NCI-H1436 treated with DMSO at 0.1 percent for 48 hours (cell line): ENCODE data around the gene DUSP22.
"Not testable (repeated sequence)": the region's sequence is repeated elsewhere in the genome, so short reads cannot be mapped to it uniquely, and the experiment has no call there.

Experiments used
- DNase-seq: peaks from one replicate; lab custom pipeline; 2025; lab: John Stamatoyannopoulos, UW

DUSP22 gene

GRCh38 chr6:291697-292505, at the start of gene DUSP22:
DUSP22 (plus strand) TSS chr6:292487; CDS start chr6:292540, 53 bp downstream.
- DNase-seq, result no peak

DNA sequence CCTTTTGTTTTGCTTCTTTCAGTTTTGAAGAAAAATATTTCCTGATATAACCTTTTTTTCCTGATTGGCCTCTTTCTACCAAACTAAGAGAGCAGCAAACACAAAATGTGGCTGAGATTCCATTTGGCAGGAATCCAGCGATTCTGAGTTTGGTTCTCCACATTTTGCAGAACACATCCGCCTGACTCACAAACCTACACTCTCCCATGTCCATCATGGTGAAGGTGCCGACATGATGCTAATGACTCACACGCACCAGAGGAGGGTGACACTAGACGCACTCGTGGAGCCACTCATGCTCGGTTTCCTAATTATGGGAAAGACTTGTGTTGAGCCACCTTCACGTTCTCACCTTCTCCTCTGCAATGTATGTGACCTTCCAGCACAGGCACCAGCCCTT, 45.9 kb upstream of the DUSP22 start:
- no peak for DNase-seq

GRCh38 chr6:247351-247750, 44.9 kb upstream of the DUSP22 start:
- no peak for DNase-seq

DNA sequence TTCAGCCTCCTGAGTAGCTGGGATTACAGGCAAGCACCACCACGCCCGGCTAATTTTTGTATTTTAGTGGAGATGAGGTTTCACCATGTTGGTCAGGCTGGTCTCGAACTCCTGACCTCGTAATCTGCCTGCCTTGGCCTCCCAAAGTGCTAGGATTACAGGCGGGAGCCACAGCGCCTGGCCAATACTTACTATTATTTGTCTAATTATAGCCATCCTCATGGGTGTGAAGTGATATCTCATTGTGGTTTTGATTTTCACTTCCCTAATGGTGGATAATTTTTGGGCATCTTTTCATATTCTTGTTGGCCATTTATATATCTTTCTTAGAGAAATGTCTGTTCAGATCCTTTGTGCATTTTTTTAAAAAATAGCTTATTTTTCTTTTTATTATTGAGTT, 44.2 kb upstream of the DUSP22 start:
- DNase-seq, result not testable (repeated sequence)

DNA sequence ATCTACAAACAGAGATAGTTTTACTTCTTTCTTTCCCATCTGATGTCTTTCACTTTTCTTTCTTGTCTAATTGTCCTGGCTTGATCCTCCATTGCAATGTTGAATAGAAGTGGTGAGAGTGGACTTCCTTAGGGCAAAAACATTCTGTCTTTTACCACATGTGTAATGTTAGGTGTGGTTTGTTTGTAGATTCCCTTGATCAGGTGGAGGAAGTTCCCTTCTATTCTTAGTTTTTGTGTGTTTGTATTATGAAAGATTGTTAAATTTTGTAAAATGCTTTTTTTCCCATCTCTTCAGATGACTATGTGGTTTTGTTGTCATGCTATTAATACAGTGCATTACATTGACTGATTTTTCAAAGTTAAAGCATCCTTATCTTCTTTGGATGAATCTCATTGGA, 41.6 kb upstream of the DUSP22 start:
- no peak for DNase-seq

DNA sequence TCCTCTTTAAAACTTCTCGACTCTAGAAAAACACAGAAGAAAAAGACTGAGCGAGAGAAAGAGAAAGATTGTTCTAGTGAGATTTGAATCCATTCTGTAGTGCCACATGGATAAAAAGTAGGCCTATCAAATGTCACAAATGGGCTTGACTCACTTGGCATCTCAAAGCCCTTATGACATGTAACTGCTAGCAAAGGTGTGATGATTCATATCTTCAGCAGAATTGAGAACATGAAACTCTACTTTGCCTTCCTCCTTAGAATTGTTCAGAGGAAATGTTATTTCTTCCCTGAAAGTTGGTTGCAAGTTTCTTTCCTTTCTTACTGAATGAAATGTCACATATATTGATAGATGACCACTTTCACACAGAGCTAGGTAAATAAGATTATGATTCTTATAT, 40.4 kb upstream of the DUSP22 start:
- DNase-seq, result no peak

- peak; percentile 43 for DNase-seq
Measured at GRCh38 chr6:252775-253535, 39.3 kb upstream of the DUSP22 start.

GRCh38 chr6:254016-254415, 38.3 kb upstream of the DUSP22 start:
- no peak for DNase-seq

DNA sequence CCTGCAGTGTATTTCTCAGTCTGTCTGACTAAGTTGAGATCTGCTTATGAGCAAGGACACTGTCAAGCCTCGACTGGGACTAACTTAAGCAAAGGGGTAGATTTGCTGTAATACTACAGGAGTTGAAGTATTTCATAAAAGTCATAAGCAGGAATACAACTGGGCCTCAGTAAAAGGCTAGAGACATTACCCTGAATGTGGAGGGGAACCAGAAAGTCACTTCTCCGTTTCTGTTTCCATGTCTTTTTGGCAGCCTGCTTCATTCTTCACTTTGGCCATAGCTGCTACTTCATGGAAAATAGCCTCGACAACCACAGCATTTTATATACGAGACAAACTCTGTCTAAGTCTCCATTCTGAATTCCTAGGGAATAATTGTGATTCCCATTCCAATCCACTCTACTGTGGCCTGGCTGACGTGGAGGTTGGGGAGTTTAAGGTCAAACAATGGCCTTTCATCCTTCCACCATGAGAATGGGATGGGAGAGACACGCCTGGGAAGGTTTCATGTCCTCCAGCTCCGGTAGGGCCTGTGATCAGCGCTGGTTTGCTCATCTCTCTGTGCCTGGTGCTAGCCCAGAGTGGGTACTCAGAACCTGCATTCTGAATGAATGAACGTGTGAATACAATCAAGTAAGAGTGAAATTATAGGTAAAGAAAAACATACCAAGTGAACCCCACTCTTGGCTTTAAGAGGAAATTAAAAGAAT, 37.1 kb upstream of the DUSP22 start:
- DNase-seq, result no peak

DNA sequence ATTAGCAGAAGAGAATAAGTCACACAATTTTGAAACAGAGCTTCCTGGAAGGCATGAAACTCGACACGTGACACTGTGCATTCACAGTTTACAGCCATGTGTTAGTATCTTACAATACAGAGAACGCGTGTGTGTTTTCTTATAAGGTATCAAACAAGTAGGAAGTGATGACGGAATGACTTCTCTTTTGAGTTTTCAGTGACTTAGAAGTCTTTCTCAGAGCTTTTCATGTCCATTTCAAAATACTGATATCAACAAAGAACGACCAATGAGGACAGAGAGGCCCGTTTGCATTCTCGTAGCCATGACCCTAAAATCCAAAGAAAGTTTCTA, 36.6 kb upstream of the DUSP22 start:
- no peak for DNase-seq

GRCh38 chr6:256169-256568, 36.1 kb upstream of the DUSP22 start:
- no peak for DNase-seq

DNA sequence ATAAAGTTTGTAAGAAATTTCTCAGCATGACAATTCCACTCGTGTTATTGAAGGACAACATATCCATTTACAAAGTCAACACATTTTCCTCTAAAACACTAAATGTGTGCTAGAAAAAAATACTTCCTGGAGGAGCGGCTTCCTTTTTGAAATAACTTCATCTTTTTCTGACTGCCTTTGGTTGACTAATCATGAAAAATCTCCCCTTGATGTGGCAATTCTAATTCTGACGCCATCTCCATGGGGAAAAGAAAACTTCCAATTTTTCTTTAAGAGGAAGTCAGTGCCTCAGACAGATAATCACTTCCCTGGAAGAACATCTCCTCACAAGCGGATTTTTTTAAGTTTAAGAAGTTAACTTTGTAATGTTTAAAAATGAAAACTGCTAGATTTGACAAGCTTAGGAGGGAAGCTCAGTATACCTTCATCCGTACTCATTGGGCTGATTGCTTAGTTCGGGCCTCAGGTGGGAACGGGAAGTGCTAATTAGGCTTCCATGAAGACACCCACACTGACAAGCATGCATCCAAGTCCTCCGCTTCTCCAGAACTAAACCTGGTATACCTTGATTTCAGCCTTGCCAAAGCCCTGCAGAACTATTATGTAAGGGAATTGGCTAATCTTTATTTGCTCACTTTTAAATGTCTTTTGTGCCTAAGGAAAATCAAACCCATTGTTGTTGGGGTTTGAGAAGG, 35.1 kb upstream of the DUSP22 start:
- no peak for DNase-seq

- DNase-seq, result no peak
Measured at GRCh38 chr6:257774-258173, 34.5 kb upstream of the DUSP22 start.

DNA sequence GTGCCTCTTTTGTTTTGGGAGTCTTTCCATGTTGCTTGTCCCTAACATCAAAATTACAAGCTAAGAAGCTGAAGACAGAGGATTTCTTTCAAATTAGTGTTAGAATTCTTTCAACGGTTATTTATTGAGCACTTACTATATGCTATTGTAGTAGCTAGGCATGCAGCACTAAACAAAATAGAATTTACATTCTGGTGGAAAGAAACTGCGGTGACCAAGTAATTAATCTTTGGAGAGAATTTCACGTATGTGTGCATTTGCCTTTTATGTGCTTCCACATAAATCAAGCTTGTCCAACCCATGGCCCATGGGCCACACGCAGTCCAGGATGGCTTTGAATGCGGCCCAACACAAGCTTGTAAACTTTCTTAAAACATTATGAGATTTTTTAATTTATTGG, 33.0 kb upstream of the DUSP22 start:
- no peak for DNase-seq

DNA sequence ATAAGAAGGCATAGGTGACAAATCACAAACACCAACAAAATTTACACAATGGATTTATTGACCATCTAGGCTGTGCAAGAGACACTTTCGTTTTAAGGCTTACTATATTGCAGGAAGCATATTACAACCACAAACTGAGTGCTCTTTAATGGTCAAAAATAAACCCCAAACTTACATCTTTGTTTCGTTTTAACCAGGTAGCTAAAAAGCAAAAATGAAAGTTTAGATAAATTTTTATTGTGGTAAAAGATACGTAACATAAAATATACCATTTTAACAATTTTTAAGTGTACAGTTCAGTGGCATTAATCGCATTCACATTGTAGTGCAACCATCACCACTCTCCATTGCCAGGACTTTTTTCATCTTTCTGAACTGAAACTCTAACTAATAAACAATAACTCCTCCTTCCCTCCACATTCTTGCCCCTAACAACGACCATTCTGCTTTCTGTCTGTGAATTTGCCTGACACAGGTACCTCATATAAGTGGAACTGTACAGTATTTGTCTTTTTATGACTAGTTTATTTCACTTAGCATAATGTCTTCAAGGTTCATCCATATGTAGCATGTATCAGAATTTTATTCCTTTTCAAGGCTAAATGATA, 32.3 kb upstream of the DUSP22 start:
- no peak for DNase-seq

DNA sequence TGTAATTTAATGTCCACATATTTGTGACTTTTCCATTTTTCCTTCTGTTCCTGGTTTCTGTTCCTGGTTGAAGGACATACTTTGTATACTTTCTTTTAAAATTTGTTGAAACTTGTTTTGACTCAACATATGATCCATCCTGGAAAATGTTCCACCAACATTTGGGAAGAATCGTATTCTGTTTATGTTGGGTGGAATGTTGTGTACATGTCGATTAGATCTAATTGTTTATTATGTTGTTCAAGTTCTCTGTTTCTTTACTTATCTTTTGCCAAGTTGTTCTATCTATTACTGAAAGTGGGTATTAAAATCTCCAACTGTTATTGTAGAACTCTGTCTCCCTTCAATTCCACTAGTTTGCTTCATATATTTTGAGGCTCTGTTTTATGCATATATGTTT, 27.7 kb upstream of the DUSP22 start:
- DNase-seq, result no peak

DNA sequence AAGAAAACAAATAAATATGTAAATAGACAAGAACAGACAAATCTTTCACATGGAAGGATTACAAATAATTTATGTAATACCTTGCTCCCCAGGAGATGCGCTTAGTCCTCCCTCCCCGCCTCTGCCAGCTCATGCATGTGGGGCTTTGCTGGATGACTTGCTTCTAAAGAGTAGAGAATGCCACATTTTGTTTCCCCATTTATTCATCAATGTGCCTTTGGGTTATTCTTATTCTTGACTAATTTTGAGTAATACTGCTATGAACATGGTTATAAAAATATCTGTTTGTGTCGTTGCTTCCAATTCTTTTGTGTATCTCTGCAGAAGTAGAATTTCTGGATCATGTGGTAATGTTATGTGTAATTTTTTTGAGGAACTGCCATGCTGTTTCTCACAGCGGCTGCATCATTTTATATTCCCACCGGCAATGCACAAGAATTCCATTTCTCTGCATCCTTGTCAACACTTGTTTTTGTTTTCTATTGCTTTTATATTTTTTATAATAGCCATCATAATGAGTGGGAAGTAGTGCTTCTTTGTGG, 23.8 kb upstream of the DUSP22 start:
- DNase-seq, result no peak

DNA sequence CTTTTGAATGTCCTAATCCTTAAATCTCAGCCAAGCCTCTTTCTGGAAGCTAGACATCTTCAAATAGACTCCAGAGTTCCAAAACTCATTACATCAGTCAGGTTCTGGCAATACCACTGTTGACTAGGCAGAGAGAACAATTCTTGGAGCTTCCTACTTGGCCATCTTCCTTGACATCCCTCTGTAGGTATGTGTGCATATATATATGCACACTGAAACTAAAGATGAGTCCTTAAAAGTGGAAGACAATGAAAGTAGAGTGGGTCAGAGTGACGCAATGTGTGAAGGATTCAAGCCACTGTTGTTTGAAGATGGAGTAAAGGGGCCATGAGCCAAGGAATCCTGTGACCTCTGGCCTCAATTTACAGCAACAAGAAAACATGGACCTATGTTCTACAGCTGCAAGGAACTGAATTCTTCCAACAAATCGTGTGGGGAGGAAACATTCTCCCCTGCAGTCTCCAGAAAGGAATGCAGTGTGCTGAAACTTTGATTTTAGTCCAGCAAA, 18.7 kb upstream of the DUSP22 start:
- no peak for DNase-seq

DNA sequence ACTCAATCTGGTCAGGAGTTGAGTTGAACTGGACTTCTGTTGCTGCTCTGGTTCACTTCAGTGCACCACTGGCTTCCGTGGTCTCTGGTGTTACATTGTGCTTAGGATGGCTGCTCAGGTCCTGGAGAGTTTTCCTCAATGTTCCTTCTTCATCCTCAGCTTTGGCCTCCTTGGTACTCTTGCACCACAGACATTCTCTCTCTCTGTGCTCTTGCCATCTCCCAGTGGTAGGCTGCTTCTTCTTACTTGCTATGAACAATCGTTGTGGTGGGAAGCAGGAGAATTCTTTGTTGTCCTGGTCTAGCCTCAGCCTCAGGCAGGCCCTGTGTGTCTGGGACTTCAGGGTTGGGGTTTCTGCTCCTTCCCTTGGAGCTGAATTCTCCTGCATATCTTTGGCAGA, 14.5 kb upstream of the DUSP22 start:
- no peak for DNase-seq

GRCh38 chr6:278494-278893, 13.8 kb upstream of the DUSP22 start:
- DNase-seq, result no peak

DNA sequence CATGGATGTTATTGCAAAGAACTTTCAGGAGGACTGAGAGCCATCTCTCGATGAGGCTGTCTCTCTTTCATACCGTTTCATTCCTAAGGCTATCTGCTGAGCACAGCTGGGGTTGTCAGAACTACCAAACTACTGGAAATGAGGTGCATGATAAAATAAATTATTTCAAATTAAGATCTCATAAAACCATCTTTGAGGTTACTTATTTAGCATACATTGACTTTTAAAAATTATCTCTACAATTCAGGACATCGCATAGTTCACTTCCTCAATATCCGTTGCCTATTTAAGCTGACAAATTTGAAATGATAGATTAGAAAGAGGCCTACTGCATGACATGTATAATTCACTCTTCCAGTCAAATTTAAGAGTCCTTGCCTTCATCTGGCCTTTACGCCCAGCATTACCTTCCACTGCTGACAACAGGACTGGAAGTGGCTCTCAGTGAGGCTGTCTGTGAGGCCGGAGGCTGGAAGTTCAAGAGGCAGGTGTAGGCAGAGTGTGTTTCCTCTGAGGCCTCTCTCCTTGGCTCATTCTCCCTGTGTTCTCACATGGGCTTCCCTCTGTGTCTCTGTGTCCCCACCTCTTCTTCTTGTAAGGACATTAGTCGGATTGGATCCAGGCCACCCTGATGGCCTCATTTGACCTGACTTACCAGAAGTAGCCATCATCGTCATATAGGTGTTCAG, 12.8 kb upstream of the DUSP22 start:
- no peak for DNase-seq
